ENCODE measurements around the gene SYAP1.
"Not testable (repeated sequence)": the region's sequence is repeated elsewhere in the genome, so short reads cannot be mapped to it uniquely, and the experiment has no call there.

The SYAP1 gene

GRCh38 chrX:16774746-16775145 lies 55.3 kb downstream of the SYAP1 start:
- DNase-seq (ENCODE audit: insufficient read length, low spot score) (no peak), FAIRE-seq (no peak)

GRCh38 chrX:16778545-16778944 lies 59.1 kb downstream of the SYAP1 start:
- no peak for DNase-seq (ENCODE audit: insufficient read length, low spot score)
- no peak for FAIRE-seq

GRCh38 chrX:16778993-16779392 lies 59.6 kb downstream of the SYAP1 start:
- FAIRE-seq (no peak), DNase-seq (ENCODE audit: insufficient read length, low spot score) (no peak)

- not testable (repeated sequence) for FAIRE-seq; DNase-seq (ENCODE audit: insufficient read length, low spot score)
Observed at GRCh38 chrX:16779815-16780214, 60.4 kb downstream of the SYAP1 start.

GRCh38 chrX:16783452-16783851 lies 64.0 kb downstream of the SYAP1 start:
- FAIRE-seq (no peak), DNase-seq (ENCODE audit: insufficient read length, low spot score) (no peak)

GRCh38 chrX:16784440-16784839 lies 65.0 kb downstream of the SYAP1 start:
- not testable (repeated sequence) for FAIRE-seq; DNase-seq (ENCODE audit: insufficient read length, low spot score)

GRCh38 chrX:16785247-16786138 lies 66.1 kb downstream of the SYAP1 start:
- DNase-seq (ENCODE audit: insufficient read length, low spot score), result no peak
- FAIRE-seq, result no peak

GRCh38 chrX:16786139-16786790 lies 66.9 kb downstream of the SYAP1 start, which contains the start of gene TXLNG:
Gene TXLNG (plus strand): TSS chrX:16786466. CDS start chrX:16786488, 22 bp downstream.
- FAIRE-seq, result peak; percentile 99
- peak; percentile 65 for DNase-seq (ENCODE audit: insufficient read length, low spot score)

- DNase-seq (ENCODE audit: insufficient read length, low spot score) (no peak), FAIRE-seq (no peak)
Observed at GRCh38 chrX:16786791-16787735, 67.7 kb downstream of the SYAP1 start.

GRCh38 chrX:16788477-16788876 lies 69.1 kb downstream of the SYAP1 start:
- DNase-seq (ENCODE audit: insufficient read length, low spot score), result no peak

GRCh38 chrX:16796298-16796697 lies 76.9 kb downstream of the SYAP1 start:
- DNase-seq (ENCODE audit: insufficient read length, low spot score) (no peak), FAIRE-seq (no peak)

More at GRCh38 chrX:16788477-16788876, 69.1 kb downstream of the SYAP1 start:
- no peak for FAIRE-seq

GRCh38 chrX:16797358-16797757 lies 77.9 kb downstream of the SYAP1 start:
- DNase-seq (ENCODE audit: insufficient read length, low spot score) (no peak), FAIRE-seq (no peak)

- DNase-seq (ENCODE audit: insufficient read length, low spot score), result no peak
- no peak for FAIRE-seq
Observed at GRCh38 chrX:16797841-16798240, 78.4 kb downstream of the SYAP1 start.

GRCh38 chrX:16804923-16805464 lies 85.6 kb downstream of the SYAP1 start:
- FAIRE-seq (no peak), DNase-seq (ENCODE audit: insufficient read length, low spot score) (no peak)

- FAIRE-seq (no peak), DNase-seq (ENCODE audit: insufficient read length, low spot score) (no peak)
Observed at GRCh38 chrX:16807548-16807947, 88.1 kb downstream of the SYAP1 start.

- FAIRE-seq (no peak), DNase-seq (ENCODE audit: insufficient read length, low spot score) (no peak)
Observed at GRCh38 chrX:16807976-16808542, 88.6 kb downstream of the SYAP1 start.

GRCh38 chrX:16814597-16814996 lies 95.2 kb downstream of the SYAP1 start:
- DNase-seq (ENCODE audit: insufficient read length, low spot score), result no peak

More at GRCh38 chrX:16814597-16814996, 95.2 kb downstream of the SYAP1 start:
- peak; percentile 77 for FAIRE-seq

Measured in GM19239 (cell line).